ENCODE data around the gene MATN1.

Gene MATN1

GRCh38 chr1:30744060-30744756 is 20.8 kb upstream of the MATN1 start:
- no peak for DNase-seq

GRCh38 chr1:30743584-30744059 is 20.2 kb upstream of the MATN1 start:
- DNase-seq, result peak; percentile 84

GRCh38 chr1:30742963-30743559 is 19.7 kb upstream of the MATN1 start:
- no peak for DNase-seq

- no peak for DNase-seq
Measured at GRCh38 chr1:30742300-30742962, 19.0 kb upstream of the MATN1 start.

- no peak for DNase-seq
Measured at GRCh38 chr1:30741239-30741894, 18.0 kb upstream of the MATN1 start.

- no peak for DNase-seq
Measured at GRCh38 chr1:30740251-30741238, 17.2 kb upstream of the MATN1 start.

GRCh38 chr1:30739601-30740000 is 16.2 kb upstream of the MATN1 start:
- no peak for DNase-seq

GRCh38 chr1:30738715-30739559 is 15.6 kb upstream of the MATN1 start:
- no peak for DNase-seq

GRCh38 chr1:30738040-30738714 is 14.8 kb upstream of the MATN1 start:
- no peak for DNase-seq

- DNase-seq, result no peak
Measured at GRCh38 chr1:30737357-30738039, 14.1 kb upstream of the MATN1 start.

- no peak for DNase-seq
Measured at GRCh38 chr1:30735668-30736498, 12.5 kb upstream of the MATN1 start.

GRCh38 chr1:30735124-30735523 is 11.7 kb upstream of the MATN1 start:
- no peak for DNase-seq

GRCh38 chr1:30734580-30734979 is 11.2 kb upstream of the MATN1 start:
- no peak for DNase-seq

- no peak for DNase-seq
Measured at GRCh38 chr1:30734106-30734505, 10.7 kb upstream of the MATN1 start.

GRCh38 chr1:30733493-30733892 is 10.1 kb upstream of the MATN1 start:
- no peak for DNase-seq

GRCh38 chr1:30732277-30732996 is 9.1 kb upstream of the MATN1 start:
- DNase-seq, result no peak

- no peak for DNase-seq
Measured at GRCh38 chr1:30731806-30732276, 8.5 kb upstream of the MATN1 start.

- DNase-seq, result no peak
Measured at GRCh38 chr1:30731109-30731805, 7.9 kb upstream of the MATN1 start.

Measured in CD4-positive, alpha-beta T cell treated with Interferon gamma for 1 hour (primary cell).